HG03060 (cell line): ENCODE measurements around the gene MS4A1.
"Not testable (repeated sequence)": the region's sequence is repeated elsewhere in the genome, so short reads cannot be mapped to it uniquely, and the experiment has no call there.

Experiments used
- ATAC-seq: cut with Tn5 transposase; IDR thresholded peaks from one replicate; pipeline ENCODE4 v1.9.1; 2021; ENCODE audit warnings: low read depth, moderate number of reproducible peaks; ENCODE audit not compliant: unreplicated experiment

The MS4A1 gene

DNA sequence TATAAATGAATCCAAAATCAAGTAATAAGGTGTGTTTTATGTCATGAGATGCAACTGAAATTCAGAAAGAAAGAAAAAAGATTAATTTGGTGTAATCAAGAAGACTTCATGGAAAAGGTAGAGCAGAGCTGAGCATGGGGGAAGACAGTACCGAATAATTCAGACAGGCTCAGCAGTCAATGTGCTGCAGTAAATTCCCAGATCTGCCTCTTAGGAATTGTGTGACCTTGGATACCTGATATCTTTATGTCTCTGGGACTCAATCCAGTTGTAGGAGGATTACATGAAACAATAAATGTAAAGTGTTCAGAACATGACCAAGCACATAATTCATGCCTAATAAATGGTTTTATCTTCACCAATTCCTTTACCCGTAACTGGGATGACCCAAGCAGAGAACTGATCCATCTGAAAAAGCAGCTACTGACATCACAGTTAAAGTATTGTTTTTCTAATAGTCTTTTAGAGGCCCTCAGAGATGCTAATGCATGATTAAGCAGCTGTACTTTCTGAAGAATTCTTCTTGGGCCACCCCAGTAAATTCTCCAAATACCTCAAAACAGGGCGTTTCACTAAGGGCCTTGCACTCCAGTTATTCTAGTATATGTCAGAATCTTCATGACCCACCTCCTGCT, 44.7 kb downstream of the MS4A1 start:
- ATAC-seq = no peak

DNA sequence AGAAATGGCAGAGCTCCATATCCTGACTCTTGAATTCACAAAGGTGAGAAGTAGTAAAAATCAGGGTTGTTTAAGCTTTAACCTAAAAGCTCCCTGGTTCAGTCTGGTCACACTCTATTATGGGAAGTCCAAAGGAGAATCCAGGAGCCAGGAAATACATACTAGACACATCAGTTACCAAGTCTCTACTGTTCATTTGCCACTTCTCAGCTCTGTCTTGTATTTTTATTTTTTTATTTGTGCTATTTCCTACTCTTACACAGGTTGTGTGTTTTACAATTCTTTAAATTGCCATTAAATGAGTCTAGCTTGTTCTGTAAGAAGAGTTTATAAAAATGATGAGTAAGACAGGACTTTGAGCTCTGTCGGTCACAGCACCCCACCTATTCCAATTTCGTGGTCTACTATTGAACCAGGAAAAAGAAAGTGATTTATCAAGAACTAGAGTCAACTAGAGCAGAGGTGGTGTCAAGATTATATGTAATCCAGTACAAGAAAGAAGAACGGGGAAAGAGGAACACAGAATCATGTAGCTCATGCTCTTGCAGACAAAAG, 46.7 kb downstream of the MS4A1 start:
- no peak for ATAC-seq

DNA sequence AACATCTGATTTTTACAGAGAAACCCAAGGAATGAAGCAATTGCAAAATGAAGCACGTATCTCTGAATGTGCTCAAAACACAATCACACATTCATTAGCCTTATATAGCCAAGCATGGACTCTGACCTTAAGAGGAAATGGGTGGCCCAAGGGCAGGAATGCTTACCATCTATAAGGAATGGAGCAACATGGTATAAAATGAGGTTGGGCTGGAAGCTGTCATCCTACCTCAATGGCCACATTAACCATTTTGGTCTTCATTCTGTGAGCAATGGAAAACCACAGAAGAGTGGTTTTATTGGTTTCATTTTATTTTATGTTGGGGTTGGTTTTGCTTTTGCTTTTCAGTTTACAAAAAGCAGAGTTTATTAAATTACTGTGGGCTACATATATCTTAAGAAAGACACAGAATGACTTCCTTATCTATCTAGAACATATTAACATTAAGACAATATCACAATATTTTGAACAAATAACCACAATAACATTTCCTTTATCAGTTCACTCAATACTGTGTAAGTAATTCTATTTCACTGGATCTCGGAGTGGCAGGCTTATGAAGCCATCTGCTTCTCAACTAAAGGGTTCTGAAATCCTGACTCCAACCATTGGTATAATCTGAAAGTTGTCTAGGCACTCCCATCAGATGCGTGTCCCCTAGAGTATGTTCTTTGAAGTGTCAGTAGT, 48.7 kb downstream of the MS4A1 start:
- no peak for ATAC-seq

DNA sequence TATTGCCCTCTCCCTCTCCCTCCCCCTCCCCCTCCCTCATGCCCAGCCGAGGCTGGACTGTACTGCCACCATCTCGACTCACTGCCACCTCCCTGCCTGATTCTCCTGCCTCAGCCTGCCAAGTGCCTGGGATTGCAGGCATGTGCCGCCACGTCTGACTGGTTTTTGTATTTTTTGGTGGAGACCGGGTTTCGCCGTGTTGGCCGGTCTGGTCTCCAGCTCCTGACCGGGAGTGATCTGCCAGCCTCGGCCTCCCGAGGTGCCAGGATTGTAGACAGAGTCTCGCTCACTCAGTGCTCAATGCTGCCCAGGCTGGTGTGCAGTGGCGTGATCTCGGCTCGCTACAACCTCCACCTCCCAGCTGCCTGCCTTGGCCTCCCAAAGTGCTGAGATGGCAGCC, 54.0 kb downstream of the MS4A1 start:
- not testable (repeated sequence) for ATAC-seq

DNA sequence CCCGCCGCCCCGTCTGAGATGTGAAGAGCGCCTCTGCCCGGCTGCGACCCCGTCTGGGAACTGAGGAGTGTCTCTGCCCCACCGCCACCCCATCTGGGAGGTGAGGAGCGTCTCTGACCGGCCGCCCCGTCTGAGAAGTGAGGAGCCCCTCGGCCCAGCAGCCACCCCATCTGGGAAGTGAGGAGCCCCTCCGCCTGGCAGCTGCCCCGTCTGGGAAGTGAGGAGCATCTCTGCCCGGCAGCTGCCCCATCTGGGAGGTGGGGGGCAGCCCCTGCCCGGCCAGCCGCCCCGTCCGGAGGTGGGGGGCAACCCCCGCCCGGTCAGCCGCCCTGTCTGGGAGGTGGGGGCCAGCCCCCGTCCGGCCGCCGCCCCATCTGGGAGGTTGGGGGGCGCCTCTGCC, 54.6 kb downstream of the MS4A1 start:
- not testable (repeated sequence) for ATAC-seq

DNA sequence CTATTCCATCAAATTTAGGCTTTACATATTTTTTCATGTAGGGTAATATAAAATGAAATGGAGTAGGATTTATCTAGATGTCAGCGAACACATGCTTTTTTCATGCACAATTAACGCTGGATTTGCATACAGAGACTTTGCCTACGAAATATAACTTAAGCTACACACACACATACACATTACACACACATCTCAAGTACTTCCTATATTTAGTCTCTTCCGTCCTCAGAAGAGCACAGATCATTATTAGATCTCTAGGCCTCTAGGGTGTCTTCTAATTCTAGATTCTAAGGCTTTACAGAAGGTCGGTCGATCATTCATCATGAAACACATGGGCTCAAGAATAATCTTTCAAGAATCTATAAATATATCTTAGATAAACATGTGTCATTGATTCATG, 55.7 kb downstream of the MS4A1 start:
- ATAC-seq = no peak

DNA sequence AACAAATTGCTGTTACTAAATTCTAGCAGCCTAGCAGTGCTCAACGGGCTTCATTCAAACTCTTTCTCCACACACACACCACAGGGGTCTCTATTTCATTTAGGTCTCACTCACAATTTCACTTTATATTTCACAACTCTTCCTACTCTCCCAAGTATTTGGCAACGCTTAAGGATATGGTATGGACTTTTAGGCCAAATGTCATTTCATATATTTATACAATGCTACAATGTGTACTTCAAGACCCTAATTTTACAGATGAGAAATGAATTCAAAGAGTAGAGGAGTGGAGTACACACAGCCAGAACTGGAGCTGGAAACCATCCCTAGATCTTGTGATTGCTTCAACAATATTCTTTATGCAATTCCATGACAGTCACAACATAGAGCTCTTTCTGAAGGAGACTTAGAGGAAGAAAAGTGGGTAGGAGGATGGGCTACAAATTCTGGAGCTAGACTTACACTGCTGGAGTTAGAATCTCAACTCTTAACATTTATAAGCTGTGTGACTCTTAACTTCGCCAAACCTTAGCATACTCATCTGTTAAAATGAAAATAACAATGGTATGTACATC, 57.1 kb downstream of the MS4A1 start:
- no peak for ATAC-seq

DNA sequence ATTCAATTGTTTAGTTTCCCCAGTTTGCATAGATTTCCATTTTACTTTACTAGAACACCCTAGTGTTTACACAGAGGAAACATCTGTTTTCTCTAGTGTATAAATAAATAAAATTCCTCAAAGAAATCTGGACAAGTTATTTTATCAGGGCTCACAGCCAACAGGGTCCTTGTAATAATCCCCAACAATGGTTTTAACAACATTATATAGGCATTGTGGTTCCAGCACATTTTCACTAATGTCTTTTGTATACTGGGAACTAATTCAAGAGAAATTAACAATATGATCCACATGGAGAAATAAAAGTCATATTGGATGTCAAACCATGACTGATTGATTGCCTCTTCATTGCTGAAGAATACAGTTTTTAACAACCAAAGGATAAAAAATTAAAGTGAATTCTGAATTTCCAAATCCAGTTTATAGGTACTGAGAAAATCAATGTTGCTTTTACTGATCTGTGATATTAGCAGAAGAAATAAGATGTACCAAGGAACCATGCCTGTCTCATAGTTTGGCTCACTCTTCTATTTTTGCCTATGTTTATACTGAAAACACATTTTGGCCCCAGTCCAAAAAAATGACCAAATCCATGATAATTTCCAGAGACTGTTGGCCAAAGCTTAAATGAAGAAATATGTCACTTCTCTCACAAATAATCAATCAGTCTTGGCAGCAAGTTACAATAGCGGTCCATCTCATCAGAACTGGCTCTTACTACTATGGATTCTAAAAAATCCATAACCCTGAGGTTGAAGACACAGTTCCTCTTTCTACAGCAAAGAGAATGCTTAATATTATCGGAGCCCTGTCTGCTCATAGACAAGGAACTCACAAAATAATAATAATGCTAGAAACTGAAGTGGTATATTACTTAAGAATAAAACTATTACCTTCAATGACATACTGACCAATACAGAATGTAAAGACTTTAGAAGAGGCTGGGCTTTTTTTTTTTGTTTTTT, 58.1 kb downstream of the MS4A1 start:
- no peak for ATAC-seq

DNA sequence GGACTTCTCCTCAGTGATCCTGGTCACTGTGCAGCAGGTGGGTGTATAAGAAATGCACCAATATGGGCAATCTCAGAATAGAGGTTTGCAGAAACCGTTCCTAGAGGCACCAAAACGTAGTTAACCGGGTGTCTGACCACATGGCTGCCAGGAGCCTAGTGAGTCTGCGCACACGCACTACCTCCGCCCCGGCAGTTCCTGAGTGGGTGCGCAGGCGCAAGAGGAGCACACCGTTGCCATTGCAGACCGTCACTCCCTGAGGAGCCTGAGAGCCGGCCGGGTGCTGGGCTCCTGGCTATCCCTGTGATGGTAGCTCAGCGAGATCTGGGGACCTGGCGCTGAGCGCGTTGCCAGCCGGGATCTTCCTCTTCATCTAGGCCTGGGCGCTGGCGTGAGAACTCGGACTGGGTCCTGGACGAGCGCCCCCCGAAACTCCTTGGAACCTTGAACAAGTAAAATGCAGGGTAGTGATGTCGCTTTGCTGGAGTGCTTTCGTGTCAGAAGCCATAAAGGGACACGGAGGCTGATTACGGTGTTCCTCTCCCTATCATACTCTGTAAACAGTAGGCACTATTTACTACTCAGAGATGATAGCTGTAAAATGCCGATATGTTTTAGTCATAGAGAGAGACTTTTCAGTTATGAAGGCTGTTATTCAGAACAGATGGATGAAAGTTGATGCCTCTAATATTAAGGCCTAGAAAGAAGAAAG, 59.7 kb downstream of the MS4A1 start, which contains the start of gene MS4A13:
MS4A13 (plus strand) TSS at position 249 of the 712 bp plus-strand sequence. CDS start 2,692 bp downstream, outside the sequence.
- no peak for ATAC-seq
